Skin of body (tissue), 2 donors: ENCODE data around the gene TEX54. TPM values are rescaled to one million over a fixed set of nuclear protein-coding genes. Genes with fewer than 3 reads are reported as not detected.
"Not testable (repeated sequence)": the region's sequence is repeated elsewhere in the genome, so short reads cannot be mapped to it uniquely, and the experiment has no call there.

Source experiments
- DNase-seq: peaks from one replicate; lab custom pipeline; 2025; lab: John Stamatoyannopoulos, UW
- total RNA-seq: library from RNA; depleted of rRNA; stranded (reverse); fragments of >200 nt; gene quantifications from one replicate; pipeline ENCODE4 v1.2.3, GENCODE V29; 2014

TEX54 gene
- not detected for total RNA-seq

DNA sequence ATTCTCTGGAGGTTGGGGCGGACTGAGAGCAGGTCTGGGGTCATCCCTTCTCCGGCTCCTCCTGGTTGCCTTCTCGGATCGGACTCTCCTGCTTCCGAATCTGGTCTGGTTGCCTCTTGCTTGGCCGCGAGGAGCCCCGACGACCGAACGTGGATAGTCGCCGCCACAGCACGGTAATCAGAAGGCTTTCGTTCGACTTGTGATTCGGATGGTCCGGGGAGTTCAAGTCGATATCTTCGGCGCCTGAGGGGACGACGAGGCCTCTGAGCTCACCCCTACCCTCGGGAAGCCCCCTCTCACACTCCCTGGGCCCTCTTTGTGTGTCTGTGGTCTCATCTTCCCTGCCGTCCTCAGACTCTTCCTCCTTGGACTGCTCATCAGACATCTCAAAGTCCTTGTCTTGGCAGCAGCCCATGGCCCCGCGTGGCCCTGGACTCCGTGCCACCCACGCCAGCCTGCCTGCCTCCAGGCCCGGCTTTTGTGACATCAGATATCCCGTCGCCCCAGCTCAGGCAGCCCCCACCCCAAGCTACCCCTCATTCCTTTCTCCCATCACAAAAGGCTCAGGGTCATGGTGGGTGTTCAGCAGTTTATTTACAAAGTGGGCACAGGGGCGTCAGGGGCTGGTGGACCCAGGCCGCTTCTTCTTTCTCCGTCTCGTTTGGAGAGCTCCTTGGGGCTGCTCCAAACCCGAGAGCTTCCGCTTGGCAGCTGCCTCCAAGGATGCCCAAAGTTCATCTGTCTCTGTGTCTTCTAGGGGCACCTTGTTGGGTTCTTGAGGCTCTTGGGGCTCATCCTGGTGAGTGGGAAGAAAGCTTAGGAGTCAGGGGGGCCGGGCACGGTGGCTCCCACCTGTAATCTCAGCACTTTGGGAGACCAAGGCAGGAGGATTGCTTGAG, at the start of gene TEX54:
Gene TEX54 (minus strand): TSS at position 506 of the 899 bp plus-strand sequence.
- DNase-seq, result no peak

DNA sequence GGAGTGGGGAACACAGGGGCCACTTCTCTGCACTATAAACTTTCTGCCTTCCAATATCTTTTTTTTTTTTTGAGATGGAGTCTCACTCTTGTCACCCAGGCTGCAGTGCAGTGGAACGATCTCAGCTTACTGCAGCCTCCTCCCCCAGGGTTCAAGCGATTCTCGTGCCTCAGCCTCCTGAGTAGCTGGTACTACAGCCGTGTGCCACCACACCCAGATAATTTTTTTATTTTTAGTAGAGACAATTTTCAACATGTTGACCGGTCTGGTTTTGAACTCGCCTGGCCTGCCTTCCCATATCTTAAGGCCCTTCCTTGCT, 49.7 kb upstream of the TEX54 start:
- DNase-seq, result no peak

DNA sequence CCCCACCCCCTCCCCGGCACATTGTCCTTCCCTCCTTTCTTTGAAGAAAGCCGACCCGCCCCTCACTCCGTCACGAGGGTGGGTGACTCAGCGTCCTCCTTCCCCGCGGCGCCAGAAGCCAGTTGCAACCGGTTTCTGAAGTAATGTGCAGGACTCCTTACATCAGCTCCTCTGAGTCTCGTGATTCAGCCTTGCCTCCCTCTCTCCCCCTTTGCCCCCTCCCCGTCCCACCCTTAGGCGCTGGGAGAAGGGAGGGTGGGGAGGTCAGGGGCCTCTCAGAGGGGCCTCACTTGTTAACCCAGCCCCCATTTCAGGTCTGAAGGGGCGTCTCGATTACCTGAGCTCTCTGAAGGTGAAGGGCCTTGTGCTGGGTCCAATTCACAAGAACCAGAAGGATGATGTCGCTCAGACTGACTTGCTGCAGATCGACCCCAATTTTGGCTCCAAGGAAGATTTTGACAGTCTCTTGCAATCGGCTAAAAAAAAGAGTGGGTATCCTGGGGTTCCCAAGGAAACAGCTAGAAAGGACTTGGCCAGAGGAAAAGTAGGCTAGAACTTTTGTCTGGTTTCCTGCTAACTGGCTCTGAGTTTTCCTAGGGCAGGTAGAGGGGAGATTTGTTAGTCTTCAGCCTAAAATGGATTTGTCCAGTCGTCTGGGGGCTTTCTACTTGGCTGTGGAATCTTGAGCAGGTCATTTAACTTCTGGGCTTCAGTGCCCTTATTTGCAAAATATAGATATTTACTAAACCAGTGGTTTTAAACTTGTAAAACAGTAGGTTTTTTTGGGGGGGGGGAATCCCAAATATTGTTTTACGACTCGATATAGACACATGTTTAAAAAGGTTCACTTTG, 49.2 kb upstream of the TEX54 start:
- peak; percentile 94 for DNase-seq

DNA sequence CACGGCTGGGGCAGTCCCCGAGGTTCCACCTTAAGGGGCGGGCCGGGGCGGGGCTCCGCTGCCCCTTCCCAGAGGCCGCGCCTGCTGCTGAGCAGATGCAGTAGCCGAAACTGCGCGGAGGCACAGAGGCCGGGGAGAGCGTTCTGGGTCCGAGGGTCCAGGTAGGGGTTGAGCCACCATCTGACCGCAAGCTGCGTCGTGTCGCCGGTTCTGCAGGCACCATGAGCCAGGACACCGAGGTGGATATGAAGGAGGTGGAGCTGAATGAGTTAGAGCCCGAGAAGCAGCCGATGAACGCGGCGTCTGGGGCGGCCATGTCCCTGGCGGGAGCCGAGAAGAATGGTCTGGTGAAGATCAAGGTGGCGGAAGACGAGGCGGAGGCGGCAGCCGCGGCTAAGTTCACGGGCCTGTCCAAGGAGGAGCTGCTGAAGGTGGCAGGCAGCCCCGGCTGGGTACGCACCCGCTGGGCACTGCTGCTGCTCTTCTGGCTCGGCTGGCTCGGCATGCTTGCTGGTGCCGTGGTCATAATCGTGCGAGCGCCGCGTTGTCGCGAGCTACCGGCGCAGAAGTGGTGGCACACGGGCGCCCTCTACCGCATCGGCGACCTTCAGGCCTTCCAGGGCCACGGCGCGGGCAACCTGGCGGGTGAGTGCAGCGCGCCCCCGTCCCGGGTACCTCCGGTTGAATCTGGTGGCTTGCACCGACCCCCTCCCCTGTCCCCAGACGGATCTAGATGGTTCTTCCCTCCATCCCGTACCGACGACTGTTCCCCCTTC, 48.4 kb upstream of the TEX54 start, which contains the start of gene SLC3A2:
Gene SLC3A2 (plus strand): TSS at position 94 of the 776 bp plus-strand sequence. CDS start 128 bp downstream, at position 222.
- DNase-seq, result peak; percentile 86

DNA sequence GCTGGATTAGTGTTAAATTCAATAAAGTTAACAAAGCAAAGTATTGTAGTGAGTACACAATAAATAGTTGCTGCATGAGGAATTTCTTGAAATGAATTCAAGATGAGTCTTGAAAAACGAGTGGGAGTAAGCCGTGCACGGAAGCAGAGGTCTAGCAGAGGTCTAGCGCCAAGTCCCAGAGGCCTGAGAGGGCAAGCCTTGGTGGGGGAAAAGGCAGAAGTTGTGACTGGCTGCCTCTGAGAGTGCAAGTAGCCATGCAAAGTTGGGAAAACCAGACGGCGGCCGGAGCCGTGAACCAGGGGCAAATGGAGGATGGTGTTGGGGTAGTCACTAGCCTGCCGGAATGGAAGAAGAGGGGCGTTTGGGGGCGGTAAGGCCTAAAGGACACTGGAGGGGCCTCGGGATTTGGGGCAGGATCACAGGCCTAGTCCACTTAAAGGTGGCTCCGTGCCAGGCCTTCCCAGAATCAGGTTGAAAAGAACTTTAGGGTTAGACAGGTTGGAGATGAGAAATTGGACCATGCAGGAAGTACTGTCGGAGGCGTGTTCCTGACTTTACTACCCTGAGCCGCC, 47.7 kb upstream of the TEX54 start:
- peak; percentile 67 for DNase-seq

DNA sequence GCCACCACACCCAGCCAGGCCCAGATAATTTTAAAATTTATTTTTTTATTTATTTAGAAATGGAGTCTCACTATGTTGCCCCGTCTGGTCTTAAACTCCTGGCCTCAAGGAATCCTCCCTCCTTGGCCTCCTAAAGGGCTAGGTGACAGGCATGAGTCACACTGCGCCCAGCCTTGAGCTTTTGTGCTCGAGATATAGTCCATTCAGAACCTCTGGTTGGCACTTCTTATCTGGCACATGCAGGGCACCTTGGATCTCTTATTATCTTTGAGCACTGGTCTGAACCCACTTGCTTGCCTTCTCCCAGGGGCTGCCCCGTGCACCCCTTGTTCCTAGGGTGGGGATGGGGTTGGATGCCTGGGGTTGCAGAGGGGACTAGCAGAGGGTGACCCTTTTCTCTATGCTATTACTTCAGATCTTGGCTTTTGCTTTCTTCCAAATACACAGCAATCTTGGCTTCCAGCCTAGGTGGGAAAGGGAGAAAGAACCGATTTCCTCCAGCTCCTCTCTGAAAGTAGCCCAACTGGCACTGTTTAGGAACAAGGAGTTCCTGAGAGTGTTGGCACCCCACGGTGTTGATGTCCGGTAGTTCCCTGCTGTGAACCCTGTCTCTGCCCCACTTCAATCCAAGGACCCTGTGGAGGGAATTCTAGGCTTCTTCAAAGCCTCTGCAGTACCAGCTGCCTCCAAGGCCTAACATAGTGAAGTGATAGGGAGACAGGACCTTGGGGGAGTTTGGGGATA, 46.8 kb upstream of the TEX54 start:
- DNase-seq, result no peak

DNA sequence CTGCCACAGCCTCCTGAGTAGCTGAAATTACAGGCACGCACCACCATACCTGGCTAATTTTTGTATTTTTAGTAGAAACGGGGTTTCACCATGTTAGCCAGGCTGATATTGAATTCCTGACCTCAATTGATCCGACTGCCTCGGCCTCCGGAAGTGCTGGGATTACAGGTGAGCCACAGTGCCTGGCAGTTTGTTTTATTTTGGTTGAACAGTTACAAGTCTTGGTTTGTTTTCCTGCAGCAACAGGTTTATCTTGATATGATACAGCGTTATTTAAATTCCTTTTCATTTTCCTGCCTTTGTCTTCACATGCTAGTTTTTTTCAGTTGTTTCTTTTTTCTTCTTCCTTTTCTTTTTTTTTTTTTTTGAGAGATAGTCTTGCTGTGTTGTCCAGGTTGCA, 44.1 kb upstream of the TEX54 start:
- DNase-seq, result no peak

DNA sequence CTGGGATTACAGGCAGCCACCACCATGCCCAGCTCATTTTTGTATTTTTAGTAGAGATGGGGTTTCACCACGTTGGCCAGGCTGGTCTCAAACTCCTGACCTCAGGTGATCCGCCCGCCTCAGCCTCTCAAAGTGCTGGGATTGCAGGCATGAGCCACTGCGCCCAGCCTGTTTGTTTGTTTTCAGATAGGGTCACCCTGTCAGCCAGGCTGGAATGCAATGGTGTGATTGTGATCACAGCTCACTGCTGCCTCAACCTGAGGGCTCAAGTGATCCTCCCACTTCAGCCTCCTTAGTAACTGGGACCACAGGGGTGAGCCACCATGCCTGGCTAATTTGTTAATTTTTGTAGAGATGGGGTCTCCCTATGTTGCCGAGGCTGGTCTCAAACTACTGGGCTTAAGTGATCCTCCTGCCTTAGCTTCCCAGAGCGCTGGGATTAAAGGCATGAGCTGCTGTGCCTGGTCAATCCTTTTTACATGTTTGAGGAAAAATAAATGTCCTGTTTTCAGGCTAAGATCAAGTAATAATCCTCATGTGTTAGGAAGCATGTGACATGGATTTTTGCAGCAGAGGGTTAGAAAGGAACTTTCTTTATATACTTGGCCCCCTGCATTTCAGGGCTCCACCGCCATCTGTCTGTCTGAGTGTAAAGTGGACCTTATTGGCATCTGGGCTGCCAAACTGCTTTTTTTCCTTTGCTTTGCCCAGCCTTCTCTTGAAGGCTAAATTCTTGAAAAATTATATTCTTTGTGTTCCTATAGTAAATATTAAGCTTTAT, 43.2 kb upstream of the TEX54 start:
- DNase-seq, result no peak

DNA sequence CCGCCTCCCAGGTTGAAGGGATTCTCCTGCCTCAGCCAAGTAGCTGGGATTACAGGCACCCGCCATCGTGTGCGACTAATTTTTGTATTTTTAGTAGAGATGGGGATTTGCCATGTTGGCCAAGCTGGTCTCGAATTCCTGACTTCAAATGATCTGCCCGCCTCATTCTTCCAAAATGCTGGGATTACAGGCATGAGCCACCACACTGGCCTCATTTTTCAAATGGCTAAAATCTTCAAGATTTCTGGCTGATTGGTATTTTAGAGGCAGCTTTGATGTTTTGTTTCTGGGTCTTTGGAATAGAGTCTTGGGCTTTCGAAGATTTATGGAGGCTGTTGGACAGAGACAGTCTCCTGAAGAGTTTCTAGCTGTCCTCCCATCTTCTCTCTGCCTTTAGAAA, 42.2 kb upstream of the TEX54 start:
- no peak for DNase-seq

DNA sequence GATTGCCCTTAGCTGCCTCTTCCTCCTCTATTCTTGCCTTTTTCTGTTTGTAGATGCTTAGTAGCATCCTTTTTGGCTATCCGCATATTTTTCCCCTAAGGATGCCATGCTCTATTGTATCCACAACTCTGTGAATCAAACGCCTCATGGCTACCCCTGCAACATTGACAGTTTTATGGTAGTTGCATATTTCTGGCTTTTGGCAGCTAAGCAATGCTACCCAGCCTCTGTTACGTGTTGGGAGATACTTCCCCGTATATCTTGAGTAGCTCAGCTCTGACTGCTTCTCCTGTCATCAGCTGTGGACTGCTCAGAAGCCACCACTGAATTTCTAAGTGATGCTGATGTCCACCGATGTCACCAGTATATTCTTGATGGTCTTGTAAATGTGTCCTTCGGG, 33.0 kb upstream of the TEX54 start:
- DNase-seq, result no peak

DNA sequence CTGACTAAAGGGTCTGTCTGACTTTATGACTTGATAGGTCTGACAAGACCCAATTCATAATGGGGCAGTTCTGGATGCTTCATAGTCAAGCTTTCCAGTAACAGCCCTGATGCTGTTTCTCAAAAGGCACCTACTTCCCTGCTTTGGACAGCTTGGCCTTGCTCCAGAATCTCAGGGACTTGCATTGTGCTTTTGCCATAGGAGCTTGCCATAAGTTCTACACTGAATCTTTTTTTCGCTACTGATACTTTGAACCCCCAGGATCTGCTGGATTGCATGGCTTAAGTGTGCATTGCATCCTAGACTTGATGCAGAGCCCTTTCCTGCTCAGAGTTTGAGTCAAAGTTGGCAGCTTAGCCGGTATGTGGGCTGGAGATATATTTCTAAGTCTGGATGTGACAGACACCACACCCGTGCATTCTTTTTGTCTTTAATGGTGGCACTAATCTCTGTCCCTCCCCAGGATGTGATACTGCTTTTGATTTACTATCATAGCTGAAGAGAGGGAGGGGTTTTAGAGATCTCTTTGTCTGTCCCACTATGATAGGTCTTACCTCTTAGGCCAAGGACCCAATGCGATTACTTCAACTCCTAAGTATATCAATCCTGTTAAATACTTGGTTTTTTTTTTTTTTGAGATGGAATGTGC, 31.2 kb upstream of the TEX54 start:
- DNase-seq, result no peak

DNA sequence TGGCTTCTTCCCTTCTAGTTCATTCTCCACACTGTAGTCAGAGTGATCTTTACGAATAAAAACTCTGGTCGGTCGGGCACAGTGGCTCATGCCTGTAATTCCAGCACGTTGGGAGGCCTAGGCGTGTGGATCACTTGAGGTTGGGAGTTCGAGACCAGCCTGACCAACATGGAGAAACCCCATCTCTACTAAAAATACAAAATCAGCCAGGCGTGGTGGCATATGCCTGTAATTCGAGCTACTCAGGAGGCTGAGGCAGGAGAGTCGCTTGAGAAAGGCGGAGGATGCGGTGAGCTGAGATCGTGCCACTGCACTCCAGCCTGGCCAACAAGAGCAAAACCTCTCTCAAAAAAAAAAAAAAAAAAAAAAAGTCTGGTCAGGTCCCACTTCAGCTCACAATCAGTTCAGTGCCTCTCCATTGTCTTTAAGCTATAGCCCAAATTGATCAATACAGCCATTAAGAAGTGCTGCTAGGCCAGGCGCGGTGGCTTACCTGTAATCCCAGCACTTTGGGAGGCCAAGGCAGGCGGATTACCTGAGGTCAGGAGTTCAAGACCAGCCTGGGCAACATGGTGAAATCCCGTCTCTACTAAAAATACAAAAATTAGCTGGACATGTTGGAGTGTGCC, 29.0 kb upstream of the TEX54 start:
- not testable (repeated sequence) for DNase-seq

DNA sequence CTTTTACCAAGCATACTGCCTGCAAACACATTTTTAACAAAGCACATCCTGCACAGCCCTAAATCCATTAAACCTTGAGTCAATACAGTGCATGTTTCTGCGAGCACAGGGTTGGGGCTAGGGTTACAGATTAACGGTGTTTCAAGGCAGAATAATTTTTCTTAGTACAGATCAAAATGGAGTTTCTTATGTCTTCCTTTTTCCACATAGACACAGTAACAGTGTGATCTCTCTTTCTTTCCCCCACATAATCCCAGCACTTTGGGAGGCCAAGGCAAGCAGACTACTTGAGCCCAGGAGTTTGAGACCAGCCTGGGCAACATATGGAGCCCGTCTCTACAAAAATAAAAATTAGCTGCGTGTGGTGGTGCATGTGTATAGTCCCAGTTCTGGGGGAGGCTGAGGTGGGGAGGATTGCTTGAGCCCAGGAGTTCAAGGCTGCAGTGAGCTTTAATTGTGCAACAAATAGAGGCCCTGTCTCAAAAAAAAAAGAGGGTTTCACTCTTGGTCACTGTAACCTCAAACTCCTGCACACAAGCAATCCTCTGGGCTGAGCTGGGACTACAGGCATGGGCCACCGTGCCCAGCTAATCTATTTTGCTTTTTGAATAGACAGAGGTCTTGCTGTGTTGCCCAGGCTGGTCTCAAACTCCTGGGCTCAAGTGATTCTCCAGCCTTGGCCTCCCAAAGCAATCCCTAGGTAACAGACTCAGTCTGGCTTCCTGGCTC, 28.4 kb upstream of the TEX54 start:
- no peak for DNase-seq

DNA sequence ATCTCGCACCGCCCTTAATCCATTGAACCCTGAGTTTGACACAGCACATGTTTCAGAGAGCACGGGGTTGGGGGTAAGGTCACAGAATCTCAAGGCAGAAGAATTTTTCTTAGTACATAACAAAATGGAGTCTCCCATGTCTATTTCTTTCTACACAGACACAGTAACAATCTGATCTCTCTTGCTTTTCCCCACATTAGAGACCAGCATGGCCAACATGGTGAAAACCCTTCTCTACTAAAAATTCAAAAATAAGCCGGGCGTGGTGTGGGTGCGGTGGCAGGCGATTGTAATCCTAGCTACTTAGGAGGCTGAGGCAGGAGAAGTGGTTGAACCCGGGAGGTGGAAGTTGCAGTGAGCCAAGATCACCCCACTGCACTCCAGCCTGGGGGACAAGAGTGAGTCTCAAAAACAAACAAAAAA, 26.7 kb upstream of the TEX54 start:
- not testable (repeated sequence) for DNase-seq

DNA sequence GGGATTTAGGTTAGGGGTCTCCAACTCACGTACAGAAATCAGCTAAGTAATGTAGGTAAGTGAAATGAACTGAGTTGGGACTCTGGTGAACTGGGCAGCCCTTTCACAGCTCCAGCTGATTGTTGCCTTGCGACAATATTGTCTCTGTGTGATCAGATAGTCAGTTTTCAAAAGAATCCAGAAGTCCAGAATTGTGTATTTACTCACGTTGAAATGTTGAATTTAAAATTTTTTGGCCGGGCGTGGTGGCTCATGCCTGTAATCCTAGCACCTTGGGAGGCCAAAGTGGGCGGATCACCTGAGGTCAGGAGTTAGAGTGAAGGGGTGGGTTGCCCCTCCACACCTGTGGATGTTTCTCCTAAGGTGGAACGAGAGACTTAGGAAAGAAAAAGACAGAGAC, 25.6 kb upstream of the TEX54 start:
- DNase-seq, result no peak

DNA sequence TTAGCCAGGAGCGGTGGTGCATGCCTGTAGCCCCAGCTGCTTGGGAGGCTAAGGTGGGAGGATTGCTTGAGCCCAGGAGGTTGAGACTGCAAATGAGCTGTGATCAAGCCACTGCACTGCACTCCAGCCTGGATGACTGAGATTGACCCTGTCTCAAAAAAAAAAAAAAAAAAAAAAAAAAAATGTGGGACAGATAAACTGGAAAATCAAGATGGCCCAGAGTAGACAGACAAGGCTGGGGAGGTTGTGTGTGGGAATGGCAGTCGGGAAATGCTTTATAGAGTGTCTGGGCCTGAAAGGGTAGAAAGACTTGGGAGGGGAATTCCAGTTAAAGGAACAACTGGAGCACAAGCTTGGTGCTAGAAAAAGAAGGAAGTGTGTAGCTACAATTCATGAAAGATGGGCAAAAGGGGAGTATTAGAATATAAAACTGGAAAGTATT, 24.9 kb upstream of the TEX54 start:
- DNase-seq, result no peak

DNA sequence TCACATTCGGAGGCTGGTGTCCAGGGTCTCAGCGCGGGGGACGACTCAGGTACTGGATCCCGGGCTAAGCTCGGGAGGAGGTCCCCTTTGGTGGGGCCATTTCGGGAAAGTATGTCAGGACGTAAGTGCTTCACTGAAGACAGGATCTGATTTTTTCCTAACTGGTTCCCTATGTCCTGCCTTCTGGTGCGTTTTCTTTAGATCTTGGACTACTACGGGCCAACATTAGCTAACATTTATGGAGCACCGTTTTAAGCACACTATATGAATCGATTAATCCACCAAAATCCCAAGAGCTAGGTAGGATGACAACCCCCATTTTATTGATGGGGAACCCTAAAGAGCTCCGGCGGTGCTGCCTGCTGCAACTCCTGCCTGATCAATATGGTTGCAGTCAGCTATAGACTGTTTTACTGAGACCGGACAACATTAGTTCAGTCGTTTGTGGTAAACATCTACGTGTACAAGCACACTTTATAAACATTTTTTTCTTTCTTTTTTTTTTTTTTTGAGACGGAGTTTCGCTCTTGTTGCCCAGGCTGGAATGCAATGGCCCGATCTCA, 23.8 kb upstream of the TEX54 start:
- DNase-seq, result no peak
